IgD-negative memory B cell (primary cell): ENCODE data around the gene TAAR1. TPM values are rescaled to one million over a fixed set of nuclear protein-coding genes. Genes with fewer than 3 reads are reported as not detected.

Experiments
- polyA plus RNA-seq: library from polyadenylated mRNA; unstranded; fragments of 300-500 nt; fragmentation: Illumina TruSeq; gene quantifications from one replicate; pipeline ENCODE4 v1.2.3, GENCODE V29; 2021

TAAR1 gene
- polyA plus RNA-seq, 1 donor from 2014 or later: not detected

Other genes starting within 250 kb of the TAAR1 start
- 96.7 TPM for gene STX7, start 146.1 kb downstream of the TAAR1 start, polyA plus RNA-seq
- gene TAAR9, start 120.9 kb downstream of the TAAR1 start, polyA plus RNA-seq: not detected
- not detected for gene TAAR8, start 106.5 kb downstream of the TAAR1 start, polyA plus RNA-seq
- gene TAAR6, start 88.9 kb downstream of the TAAR1 start, polyA plus RNA-seq: not detected
- not detected for gene TAAR5, start 69.4 kb downstream of the TAAR1 start, polyA plus RNA-seq
- not detected for gene TAAR2, start 34.9 kb downstream of the TAAR1 start, polyA plus RNA-seq
- gene VNN1, start 54.9 kb upstream of the TAAR1 start, polyA plus RNA-seq: not detected
- gene VNN2, start 98.7 kb upstream of the TAAR1 start, polyA plus RNA-seq: 40.4 TPM
- 11.3 TPM for gene SLC18B1, start 139.5 kb upstream of the TAAR1 start, polyA plus RNA-seq
- 2,380 TPM for gene RPS12, start 155.4 kb upstream of the TAAR1 start, polyA plus RNA-seq